Mesodermal cell (in vitro differentiated cells): ENCODE data around the gene EPX.

Experiments used
- H3K27ac ChIP-seq: 2 replicates; pipeline ENCODE4 v1.7.0; 2013; ENCODE audit warnings: mild to moderate bottlenecking, low read depth, low read length, moderate library complexity; ENCODE audit not compliant: severe bottlenecking
- H3K36me3 ChIP-seq: 2 replicates; pipeline ENCODE4 v1.7.1; 2013; ENCODE audit warnings: mild to moderate bottlenecking, low read length, moderate library complexity; ENCODE audit not compliant: control insufficient read depth, insufficient read depth
- H3K4me1 ChIP-seq: one replicate; pipeline ENCODE4 v1.7.1; 2013; ENCODE audit warnings: mild to moderate bottlenecking, low read length; ENCODE audit not compliant: insufficient read depth, control insufficient read depth, poor library complexity, severe bottlenecking
- H3K4me3 ChIP-seq: 2 replicates; pipeline ENCODE4 v1.7.0; 2013; ENCODE audit warnings: low read length, control low read depth, mild to moderate bottlenecking; ENCODE audit not compliant: insufficient read depth, poor library complexity, severe bottlenecking; ENCODE audit errors: extremely low read depth
- H3K9me3 ChIP-seq: 2 replicates; pipeline ENCODE4 v1.7.1; 2013; ENCODE audit warnings: mild to moderate bottlenecking, low read length, moderate library complexity; ENCODE audit not compliant: control insufficient read depth
- WGBS, 2 experiments: methylation state at CpG; one replicate each; pipeline ENCODE4 v1.1.5; 2013; ENCODE audit warnings: missing lambda C conversion rate in 2 of 2; ENCODE audit not compliant: insufficient coverage in 2 of 2; 5-methylcytosine and 5-hydroxymethylcytosine counted together

EPX gene

GRCh38 chr17:58227733-58228132, 35.2 kb downstream of the EPX start:
- WGBS, 2 experiments: 90 to 93% methylated on average over 3 of the region's 3 CpGs
- H3K36me3 ChIP-seq: no peaks in the 10 kb centered on the region
- peaks cover 19% of the 10 kb centered on the region for H3K4me1 ChIP-seq
- H3K9me3 ChIP-seq: no peaks in the 10 kb centered on the region
- H3K27ac ChIP-seq: no peak overlapping the region
- no peak overlapping the region for H3K4me3 ChIP-seq

GRCh38 chr17:58228679-58229078, 36.2 kb downstream of the EPX start:
- Histone ChIP-seq H3K4me1 (peaks cover 19% of the 10 kb centered on the region), H3K36me3 (no peaks in the 10 kb centered on the region), H3K4me3 (no peak overlapping the region), H3K27ac (no peak overlapping the region), H3K9me3 (no peaks in the 10 kb centered on the region)
- 53 to 79% methylated on average over 2 of the region's 3 CpGs for WGBS, 2 experiments

GRCh38 chr17:58229384-58229783, 36.9 kb downstream of the EPX start:
- peaks cover 15% of the 10 kb centered on the region for H3K4me1 ChIP-seq
- no peaks in the 10 kb centered on the region for H3K36me3 ChIP-seq
- H3K9me3 ChIP-seq: no peaks in the 10 kb centered on the region
- H3K27ac ChIP-seq: no peak overlapping the region
- 67% methylated on average over 1 of the region's 1 CpG; no CpG with 5 or more reads in 1 of the 2 experiments for WGBS, 2 experiments
- no peak overlapping the region for H3K4me3 ChIP-seq

GRCh38 chr17:58229881-58230280, 37.4 kb downstream of the EPX start:
- H3K9me3 ChIP-seq: no peaks in the 10 kb centered on the region
- 100% methylated on average over 3 of the region's 4 CpGs for WGBS, 2 experiments
- no peak overlapping the region for H3K4me3 ChIP-seq
- H3K27ac ChIP-seq: no peak overlapping the region
- H3K36me3 ChIP-seq: no peaks in the 10 kb centered on the region
- H3K4me1 ChIP-seq: peaks cover 10% of the 10 kb centered on the region

GRCh38 chr17:58231641-58232040, 39.1 kb downstream of the EPX start:
- Histone ChIP-seq H3K9me3 (no peaks in the 10 kb centered on the region), H3K27ac (no peak overlapping the region), H3K36me3 (no peaks in the 10 kb centered on the region), H3K4me3 (no peak overlapping the region), H3K4me1 (peaks cover 8% of the 10 kb centered on the region)
- WGBS, 2 experiments: 81 to 90% methylated on average over 2 of the region's 2 CpGs

- Histone ChIP-seq H3K4me1 (peaks cover 8% of the 10 kb centered on the region), H3K4me3 (no peak overlapping the region), H3K36me3 (no peaks in the 10 kb centered on the region), H3K9me3 (no peaks in the 10 kb centered on the region), H3K27ac (no peak overlapping the region)
- 65 to 68% methylated on average over 11 to 12 of the region's 12 CpGs for WGBS, 2 experiments
These were observed 40.2 kb downstream of the EPX start for GRCh38 chr17:58232707-58233156.

GRCh38 chr17:58233543-58233942, 41.0 kb downstream of the EPX start:
- Histone ChIP-seq H3K36me3 (no peaks in the 10 kb centered on the region), H3K4me1 (peaks cover 8% of the 10 kb centered on the region), H3K4me3 (no peak overlapping the region), H3K27ac (no peak overlapping the region), H3K9me3 (no peaks in the 10 kb centered on the region)
- WGBS, 2 experiments: 89 to 100% methylated on average over 2 to 3 of the region's 3 CpGs

- 84 to 100% methylated on average over 2 to 3 of the region's 3 CpGs for WGBS, 2 experiments
- Histone ChIP-seq H3K36me3 (no peaks in the 10 kb centered on the region), H3K27ac (no peak overlapping the region), H3K9me3 (no peaks in the 10 kb centered on the region), H3K4me3 (no peak overlapping the region), H3K4me1 (peaks cover 3% of the 10 kb centered on the region)
These were observed 42.0 kb downstream of the EPX start for GRCh38 chr17:58234512-58234911.

- H3K4me3 ChIP-seq: no peak overlapping the region
- H3K36me3 ChIP-seq: no peaks in the 10 kb centered on the region
- peaks cover 3% of the 10 kb centered on the region for H3K4me1 ChIP-seq
- no peak overlapping the region for H3K27ac ChIP-seq
- no CpG with 5 or more reads among the region's 1 CpG for WGBS, 2 experiments
- H3K9me3 ChIP-seq: no peaks in the 10 kb centered on the region
These were observed 43.3 kb downstream of the EPX start for GRCh38 chr17:58235821-58236220.

GRCh38 chr17:58236394-58236793, 43.9 kb downstream of the EPX start:
- H3K4me1 ChIP-seq: peaks cover 3% of the 10 kb centered on the region
- no peak overlapping the region for H3K27ac ChIP-seq
- WGBS, 2 experiments: 60 to 100% methylated on average over 1 to 2 of the region's 2 CpGs
- no peak overlapping the region for H3K4me3 ChIP-seq
- H3K9me3 ChIP-seq: no peaks in the 10 kb centered on the region
- H3K36me3 ChIP-seq: no peaks in the 10 kb centered on the region

GRCh38 chr17:58238147-58238634, 45.7 kb downstream of the EPX start, which contains the start of gene LPO:
TSS of gene LPO (plus strand) at chr17:58238584. CDS start at chr17:58242980, 4,396 bp downstream.
- H3K4me3 ChIP-seq: no peak within 1 kb of the TSS
- H3K36me3 ChIP-seq: no peaks in the 10 kb centered on the region
- H3K27ac ChIP-seq: no peak within 1 kb of the TSS
- H3K9me3 ChIP-seq: no peaks in the 10 kb centered on the region
- H3K4me1 ChIP-seq: no peaks in the 10 kb centered on the region
- WGBS, 2 experiments: 89 to 90% methylated on average over 3 to 4 of the region's 5 CpGs
